LNCAP (cell line): ENCODE results near the gene PCGF1.

Experiments used
- TF ChIP-seq, protein P1 (sequence below): fragments of 450-650 bp; IDR thresholded peaks from 2 replicates; pipeline ENCODE4 v1.5.1; 2017; ENCODE audit warnings: mild to moderate bottlenecking

Gene PCGF1

DNA sequence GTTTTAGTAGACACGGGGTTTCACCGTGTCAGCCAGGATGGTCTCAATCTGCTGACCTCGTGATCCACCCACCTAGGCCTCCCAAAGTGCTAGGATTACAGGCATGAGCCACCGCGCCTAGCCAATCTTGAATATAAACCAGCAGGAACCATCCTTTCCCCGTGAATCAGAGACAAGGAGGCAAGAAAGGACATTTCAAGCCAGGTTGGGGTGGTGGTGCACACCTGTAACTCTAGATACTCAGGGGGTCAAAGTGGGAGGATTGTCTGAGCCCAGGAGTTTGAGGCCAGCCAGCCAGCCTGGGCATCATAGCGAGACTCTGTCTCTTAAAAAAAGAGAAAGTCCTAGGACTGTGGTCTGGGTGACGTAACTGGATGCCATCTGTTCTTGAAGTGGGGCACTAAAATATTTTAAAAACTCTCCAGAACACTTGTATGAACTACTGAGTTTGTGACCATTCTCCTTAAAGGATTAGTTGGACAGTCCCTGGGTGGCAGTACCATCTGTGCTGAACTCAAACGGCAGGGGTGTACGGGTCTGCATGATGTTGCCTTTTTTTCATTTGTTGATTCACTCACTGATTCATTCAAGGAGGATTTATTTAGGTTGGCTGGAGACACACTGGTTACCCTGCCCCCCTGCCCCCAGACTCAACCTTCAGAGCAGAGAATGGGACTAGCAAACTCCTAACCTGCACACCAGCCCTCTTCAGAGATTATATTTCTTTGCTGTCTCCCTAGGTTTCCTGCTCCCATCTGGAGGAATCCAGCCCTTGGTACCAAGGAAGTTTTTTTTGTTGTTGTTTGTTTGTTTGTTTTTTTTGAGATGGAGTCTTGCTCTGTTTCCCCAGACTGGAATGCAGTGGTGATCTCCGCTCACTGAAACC, 3.9 kb upstream of the PCGF1 start:
- TF ChIP-seq, protein P1, sequence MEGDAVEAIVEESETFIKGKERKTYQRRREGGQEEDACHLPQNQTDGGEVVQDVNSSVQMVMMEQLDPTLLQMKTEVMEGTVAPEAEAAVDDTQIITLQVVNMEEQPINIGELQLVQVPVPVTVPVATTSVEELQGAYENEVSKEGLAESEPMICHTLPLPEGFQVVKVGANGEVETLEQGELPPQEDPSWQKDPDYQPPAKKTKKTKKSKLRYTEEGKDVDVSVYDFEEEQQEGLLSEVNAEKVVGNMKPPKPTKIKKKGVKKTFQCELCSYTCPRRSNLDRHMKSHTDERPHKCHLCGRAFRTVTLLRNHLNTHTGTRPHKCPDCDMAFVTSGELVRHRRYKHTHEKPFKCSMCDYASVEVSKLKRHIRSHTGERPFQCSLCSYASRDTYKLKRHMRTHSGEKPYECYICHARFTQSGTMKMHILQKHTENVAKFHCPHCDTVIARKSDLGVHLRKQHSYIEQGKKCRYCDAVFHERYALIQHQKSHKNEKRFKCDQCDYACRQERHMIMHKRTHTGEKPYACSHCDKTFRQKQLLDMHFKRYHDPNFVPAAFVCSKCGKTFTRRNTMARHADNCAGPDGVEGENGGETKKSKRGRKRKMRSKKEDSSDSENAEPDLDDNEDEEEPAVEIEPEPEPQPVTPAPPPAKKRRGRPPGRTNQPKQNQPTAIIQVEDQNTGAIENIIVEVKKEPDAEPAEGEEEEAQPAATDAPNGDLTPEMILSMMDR = no peak

DNA sequence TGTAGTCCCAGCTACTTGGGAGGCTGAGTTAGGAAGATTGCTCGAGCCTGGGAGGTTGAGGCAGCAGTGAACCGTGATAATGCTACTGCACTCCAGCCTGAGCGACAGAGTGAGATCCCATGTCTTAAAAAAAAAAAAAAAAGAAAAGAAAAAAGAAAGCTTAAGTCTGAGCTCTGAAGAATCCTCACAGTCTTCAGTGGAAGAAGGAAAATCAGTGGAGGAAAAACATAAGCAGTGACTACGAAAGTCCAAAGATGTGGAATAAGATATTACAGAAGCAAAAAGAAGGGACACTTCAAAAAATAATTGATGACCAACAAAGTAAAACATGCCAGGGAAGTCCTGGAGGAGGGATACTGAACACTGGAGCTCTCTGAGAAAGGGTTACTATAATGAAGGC, 2.8 kb upstream of the PCGF1 start:
- TF ChIP-seq, protein P1 = no peak

DNA sequence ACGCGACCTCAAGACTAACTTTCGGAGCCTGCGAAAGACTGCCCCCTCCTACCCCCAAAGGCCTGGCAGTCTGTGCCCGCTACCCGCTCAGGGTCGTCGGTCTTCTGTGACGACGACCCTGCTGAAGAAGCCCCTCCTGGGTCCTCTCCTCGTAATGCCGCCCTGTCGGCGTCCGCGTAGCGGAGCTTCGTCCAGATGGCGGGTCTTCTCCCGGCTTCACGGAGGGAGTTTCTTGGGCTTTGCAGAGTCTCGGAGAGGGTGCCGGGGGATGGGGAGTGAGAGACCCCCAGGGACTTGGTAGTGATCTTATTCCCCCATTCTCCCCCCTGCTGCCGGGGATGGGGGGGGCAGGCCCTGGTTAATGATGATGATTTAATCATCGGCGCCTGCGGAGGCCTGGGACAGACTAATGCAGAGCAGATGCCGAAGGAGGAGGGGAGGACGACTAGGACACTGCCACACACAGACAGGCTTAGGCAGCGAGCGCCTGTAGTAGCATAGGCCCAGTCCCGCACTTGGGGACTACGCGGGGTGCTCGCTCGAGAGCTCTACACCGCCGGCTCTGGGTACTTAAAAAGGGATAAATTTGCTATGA, 528 bp upstream of the PCGF1 start:
- TF ChIP-seq, protein P1 = no peak

DNA sequence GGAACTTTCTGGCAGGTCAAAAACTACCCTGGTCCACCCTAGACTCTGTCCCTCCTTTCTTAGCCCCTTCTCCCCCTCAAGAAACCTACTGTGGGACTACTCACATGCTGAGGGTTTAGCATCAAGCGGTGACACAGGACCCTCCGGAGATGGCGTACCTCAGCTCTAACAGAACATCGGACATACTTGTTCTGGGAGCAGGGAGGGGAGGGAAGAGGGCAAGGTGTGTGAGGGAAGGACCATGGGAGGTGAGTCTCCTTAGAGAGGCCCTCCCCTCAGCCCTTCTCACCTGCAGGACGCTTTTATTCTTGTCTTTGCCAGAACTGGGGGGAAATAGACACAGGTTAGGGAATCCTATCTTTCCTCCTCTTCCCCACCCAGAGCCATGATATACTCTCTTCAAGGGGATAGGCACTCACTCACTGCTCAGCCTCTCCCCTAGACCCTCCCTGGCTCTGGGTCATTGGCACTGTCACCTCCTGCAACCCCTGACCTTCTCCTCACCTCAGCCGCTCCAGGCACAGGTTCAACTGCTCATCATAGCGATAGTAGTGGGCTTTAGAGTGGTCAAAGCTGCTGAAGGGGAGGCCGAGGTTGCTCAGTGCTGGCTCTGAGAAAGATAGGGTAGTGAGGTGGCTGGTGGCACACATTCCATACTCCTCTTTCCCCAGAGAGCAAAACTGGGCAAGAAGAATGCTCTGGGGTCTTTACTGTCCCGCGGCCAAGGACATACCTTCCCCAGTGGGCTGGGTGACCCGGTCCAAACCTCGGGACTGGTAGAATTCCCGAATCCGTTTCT, 1.8 kb downstream of the PCGF1 start:
- TF ChIP-seq, protein P1 = no peak

DNA sequence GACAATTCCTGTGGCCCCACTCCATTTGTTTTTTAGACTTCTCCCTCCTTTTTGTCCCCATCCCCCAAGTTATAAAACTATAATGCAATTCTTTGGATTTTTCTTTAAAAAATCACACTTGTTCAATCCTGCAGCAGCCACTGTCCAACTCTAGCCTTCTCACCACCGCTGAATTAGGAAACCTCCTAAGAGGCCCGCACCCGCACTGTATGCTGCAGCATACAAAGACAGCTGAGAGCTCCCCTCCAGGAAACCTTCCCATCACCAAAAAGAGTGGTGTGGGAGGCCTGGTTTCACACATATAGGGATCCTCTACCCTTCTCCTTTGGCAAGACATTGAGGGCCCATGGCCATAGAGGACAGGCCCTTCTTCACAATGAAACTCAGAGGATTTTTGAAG, 2.9 kb downstream of the PCGF1 start:
- TF ChIP-seq, protein P1 = no peak

DNA sequence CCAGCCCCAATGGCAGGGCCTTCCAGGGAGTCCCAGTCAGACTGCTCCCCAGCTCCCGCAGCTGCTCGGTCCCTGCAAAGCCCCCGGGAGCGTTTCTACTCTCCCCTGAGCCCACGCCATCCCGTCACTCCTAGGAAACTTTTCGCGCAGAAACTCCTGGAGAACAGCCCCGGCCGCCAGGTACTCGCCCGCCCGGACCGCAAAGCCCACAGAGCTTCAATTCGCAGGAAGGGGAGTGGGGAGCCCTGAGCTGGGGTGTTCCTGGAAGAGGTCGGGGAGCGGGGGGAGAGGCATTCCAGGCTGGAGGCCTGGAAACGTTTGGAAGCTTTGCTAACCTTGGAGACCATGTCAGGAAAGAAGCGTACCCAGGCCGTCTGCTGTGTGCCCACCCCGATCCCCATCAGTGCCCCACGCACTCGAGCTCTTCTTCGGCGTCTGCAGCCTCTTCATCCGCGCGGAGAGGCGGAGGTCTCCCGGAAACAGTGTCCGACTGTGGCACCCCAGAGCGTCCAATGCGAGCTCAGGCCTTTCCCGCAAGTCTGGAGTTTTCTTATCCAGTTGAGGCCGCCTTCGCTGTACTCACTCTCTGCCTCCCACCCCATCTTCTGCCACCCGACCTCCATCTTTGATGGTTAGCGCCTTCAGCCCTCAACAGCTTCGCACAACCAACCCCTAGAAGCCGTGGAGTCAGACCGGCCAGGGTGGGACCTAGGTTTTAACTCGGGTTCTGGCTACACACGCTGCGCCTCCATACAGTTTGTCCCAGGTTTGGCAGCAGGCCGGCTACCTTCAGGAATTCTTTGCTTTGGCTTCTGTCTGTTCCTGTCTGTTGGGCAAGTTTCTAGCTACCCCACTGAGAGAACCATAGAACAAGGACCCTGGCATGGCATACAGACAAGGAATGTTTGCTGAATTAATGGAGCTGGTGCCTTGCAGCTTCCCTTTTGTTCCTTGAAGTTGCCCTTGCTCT, 3.7 kb downstream of the PCGF1 start:
- TF ChIP-seq, protein P1 = no peak
